ENCODE results near the gene UQCRC1.

Gene UQCRC1

DNA sequence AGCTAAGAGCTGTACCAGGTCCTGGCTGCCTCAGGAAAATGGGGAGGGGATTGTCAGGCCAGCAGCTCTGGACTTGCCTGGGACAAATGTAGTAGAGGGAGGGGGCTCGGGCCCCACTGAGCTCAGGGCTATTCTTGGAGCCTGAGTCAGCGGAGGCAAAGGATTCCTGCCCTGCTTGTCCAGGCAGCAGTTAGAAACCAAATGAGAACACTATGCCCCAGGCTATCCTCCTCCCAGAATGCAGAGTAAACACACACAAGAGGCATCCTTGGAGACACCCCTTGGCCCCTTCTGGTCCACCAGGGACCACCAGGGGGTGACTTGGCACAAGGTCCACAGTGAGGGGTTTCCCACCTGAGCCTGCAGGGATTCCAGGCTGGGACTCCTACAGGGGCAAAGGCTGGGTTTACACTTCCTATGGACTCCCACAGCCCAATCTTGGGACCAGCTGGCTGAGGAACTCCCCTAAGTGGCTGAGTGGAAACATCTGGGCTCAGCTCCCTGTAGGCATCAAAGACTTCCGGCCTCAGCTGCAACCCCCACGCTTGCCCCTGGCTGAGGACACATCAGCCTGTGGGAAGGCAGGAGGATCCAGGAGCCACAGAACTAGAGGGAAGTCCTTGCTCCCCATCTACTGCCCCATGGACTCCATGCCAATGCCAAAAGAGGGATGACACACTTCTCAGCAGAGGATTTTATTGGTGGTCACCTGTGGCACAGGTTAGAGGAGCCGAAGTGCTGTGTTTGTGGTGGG, 10.9 kb downstream of the UQCRC1 start (continued):
- TF ChIP-seq ZNF335 (tag by site-specific recombination; conservative IDR thresholded peaks at IDR 0.05) = peak; percentile 76
- no peak for TF ChIP-seq HOXD13 (CRISPR knock-in tag; IDR thresholded peaks at IDR 0.05; ENCODE audit: borderline replicate concordance)
- TF ChIP-seq, protein P1, sequence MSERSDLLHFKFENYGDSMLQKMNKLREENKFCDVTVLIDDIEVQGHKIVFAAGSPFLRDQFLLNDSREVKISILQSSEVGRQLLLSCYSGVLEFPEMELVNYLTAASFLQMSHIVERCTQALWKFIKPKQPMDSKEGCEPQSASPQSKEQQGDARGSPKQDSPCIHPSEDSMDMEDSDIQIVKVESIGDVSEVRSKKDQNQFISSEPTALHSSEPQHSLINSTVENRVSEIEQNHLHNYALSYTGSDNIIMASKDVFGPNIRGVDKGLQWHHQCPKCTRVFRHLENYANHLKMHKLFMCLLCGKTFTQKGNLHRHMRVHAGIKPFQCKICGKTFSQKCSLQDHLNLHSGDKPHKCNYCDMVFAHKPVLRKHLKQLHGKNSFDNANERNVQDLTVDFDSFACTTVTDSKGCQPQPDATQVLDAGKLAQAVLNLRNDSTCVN (tag by site-specific recombination; optimal IDR thresholded peaks at IDR 0.05) = no peak
- TF ChIP-seq ZNF610 (tag by site-specific recombination; IDR thresholded peaks at IDR 0.05; ENCODE audit: borderline replicate concordance) = no peak
- peak; percentile 36; the same call in 1 of the 2 replicates for TF ChIP-seq ZFP69B (tag by site-specific recombination; IDR thresholded peaks at IDR 0.05)
- TF ChIP-seq SP2 (tag by site-specific recombination; IDR thresholded peaks at IDR 0.05) = peak; percentile 40
- no peak for TF ChIP-seq ZNF214 (tag by site-specific recombination; IDR thresholded peaks at IDR 0.05; ENCODE audit: borderline replicate concordance)
- no peak for TF ChIP-seq GFI1B (tag by site-specific recombination; IDR thresholded peaks at IDR 0.05)
- TF ChIP-seq, protein P2, sequence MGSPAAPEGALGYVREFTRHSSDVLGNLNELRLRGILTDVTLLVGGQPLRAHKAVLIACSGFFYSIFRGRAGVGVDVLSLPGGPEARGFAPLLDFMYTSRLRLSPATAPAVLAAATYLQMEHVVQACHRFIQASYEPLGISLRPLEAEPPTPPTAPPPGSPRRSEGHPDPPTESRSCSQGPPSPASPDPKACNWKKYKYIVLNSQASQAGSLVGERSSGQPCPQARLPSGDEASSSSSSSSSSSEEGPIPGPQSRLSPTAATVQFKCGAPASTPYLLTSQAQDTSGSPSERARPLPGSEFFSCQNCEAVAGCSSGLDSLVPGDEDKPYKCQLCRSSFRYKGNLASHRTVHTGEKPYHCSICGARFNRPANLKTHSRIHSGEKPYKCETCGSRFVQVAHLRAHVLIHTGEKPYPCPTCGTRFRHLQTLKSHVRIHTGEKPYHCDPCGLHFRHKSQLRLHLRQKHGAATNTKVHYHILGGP (tag by site-specific recombination; IDR thresholded peaks at IDR 0.05) = no peak
- no peak for TF ChIP-seq ZNF133 (tag by site-specific recombination; IDR thresholded peaks at IDR 0.05)
- TF ChIP-seq, protein P3, sequence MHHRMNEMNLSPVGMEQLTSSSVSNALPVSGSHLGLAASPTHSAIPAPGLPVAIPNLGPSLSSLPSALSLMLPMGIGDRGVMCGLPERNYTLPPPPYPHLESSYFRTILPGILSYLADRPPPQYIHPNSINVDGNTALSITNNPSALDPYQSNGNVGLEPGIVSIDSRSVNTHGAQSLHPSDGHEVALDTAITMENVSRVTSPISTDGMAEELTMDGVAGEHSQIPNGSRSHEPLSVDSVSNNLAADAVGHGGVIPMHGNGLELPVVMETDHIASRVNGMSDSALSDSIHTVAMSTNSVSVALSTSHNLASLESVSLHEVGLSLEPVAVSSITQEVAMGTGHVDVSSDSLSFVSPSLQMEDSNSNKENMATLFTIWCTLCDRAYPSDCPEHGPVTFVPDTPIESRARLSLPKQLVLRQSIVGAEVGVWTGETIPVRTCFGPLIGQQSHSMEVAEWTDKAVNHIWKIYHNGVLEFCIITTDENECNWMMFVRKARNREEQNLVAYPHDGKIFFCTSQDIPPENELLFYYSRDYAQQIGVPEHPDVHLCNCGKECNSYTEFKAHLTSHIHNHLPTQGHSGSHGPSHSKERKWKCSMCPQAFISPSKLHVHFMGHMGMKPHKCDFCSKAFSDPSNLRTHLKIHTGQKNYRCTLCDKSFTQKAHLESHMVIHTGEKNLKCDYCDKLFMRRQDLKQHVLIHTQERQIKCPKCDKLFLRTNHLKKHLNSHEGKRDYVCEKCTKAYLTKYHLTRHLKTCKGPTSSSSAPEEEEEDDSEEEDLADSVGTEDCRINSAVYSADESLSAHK (tag by site-specific recombination; IDR thresholded peaks at IDR 0.05) = no peak
- TF ChIP-seq KLF9 (tag by site-specific recombination; IDR thresholded peaks at IDR 0.05; ENCODE audit: low read depth) = no peak
- TF ChIP-seq, protein P4, sequence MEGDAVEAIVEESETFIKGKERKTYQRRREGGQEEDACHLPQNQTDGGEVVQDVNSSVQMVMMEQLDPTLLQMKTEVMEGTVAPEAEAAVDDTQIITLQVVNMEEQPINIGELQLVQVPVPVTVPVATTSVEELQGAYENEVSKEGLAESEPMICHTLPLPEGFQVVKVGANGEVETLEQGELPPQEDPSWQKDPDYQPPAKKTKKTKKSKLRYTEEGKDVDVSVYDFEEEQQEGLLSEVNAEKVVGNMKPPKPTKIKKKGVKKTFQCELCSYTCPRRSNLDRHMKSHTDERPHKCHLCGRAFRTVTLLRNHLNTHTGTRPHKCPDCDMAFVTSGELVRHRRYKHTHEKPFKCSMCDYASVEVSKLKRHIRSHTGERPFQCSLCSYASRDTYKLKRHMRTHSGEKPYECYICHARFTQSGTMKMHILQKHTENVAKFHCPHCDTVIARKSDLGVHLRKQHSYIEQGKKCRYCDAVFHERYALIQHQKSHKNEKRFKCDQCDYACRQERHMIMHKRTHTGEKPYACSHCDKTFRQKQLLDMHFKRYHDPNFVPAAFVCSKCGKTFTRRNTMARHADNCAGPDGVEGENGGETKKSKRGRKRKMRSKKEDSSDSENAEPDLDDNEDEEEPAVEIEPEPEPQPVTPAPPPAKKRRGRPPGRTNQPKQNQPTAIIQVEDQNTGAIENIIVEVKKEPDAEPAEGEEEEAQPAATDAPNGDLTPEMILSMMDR (tag by site-specific recombination; IDR thresholded peaks at IDR 0.05) = no peak
- TF ChIP-seq, protein P5, sequence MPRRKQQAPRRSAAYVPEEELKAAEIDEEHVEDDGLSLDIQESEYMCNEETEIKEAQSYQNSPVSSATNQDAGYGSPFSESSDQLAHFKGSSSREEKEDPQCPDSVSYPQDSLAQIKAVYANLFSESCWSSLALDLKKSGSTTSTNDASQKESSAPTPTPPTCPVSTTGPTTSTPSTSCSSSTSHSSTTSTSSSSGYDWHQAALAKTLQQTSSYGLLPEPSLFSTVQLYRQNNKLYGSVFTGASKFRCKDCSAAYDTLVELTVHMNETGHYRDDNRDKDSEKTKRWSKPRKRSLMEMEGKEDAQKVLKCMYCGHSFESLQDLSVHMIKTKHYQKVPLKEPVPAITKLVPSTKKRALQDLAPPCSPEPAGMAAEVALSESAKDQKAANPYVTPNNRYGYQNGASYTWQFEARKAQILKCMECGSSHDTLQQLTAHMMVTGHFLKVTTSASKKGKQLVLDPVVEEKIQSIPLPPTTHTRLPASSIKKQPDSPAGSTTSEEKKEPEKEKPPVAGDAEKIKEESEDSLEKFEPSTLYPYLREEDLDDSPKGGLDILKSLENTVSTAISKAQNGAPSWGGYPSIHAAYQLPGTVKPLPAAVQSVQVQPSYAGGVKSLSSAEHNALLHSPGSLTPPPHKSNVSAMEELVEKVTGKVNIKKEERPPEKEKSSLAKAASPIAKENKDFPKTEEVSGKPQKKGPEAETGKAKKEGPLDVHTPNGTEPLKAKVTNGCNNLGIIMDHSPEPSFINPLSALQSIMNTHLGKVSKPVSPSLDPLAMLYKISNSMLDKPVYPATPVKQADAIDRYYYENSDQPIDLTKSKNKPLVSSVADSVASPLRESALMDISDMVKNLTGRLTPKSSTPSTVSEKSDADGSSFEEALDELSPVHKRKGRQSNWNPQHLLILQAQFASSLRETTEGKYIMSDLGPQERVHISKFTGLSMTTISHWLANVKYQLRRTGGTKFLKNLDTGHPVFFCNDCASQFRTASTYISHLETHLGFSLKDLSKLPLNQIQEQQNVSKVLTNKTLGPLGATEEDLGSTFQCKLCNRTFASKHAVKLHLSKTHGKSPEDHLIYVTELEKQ (tag by site-specific recombination; IDR thresholded peaks at IDR 0.05; ENCODE audit: borderline replicate concordance) = no peak
- TF ChIP-seq FEZF1 (tag by site-specific recombination; IDR thresholded peaks at IDR 0.05) = peak; percentile 46; the same call in 1 of the 2 replicates
- TF ChIP-seq, protein P6, sequence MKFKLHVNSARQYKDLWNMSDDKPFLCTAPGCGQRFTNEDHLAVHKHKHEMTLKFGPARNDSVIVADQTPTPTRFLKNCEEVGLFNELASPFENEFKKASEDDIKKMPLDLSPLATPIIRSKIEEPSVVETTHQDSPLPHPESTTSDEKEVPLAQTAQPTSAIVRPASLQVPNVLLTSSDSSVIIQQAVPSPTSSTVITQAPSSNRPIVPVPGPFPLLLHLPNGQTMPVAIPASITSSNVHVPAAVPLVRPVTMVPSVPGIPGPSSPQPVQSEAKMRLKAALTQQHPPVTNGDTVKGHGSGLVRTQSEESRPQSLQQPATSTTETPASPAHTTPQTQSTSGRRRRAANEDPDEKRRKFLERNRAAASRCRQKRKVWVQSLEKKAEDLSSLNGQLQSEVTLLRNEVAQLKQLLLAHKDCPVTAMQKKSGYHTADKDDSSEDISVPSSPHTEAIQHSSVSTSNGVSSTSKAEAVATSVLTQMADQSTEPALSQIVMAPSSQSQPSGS (tag by site-specific recombination; IDR thresholded peaks at IDR 0.05; ENCODE audit: low read depth) = no peak
- TF ChIP-seq GLIS1 (tag by site-specific recombination; IDR thresholded peaks at IDR 0.05) = peak; percentile 98
- TF ChIP-seq, protein P7, sequence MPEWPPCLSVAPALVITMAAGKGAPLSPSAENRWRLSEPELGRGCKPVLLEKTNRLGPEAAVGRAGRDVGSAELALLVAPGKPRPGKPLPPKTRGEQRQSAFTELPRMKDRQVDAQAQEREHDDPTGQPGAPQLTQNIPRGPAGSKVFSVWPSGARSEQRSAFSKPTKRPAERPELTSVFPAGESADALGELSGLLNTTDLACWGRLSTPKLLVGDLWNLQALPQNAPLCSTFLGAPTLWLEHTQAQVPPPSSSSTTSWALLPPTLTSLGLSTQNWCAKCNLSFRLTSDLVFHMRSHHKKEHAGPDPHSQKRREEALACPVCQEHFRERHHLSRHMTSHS (tag by site-specific recombination; IDR thresholded peaks at IDR 0.05) = no peak
- no peak for TF ChIP-seq ZNF76 (tag by site-specific recombination; IDR thresholded peaks at IDR 0.05; ENCODE audit: borderline replicate concordance, low read depth)
- peak; percentile 68 for TF ChIP-seq ZEB2 (tag by site-specific recombination; IDR thresholded peaks at IDR 0.05)
- no peak for TF ChIP-seq ZNF658 (tag by site-specific recombination; IDR thresholded peaks at IDR 0.05)
- TF ChIP-seq ZNF629 (tag by site-specific recombination; IDR thresholded peaks at IDR 0.05) = peak; percentile 61
- no peak for TF ChIP-seq ZNF747 (tag by site-specific recombination; IDR thresholded peaks at IDR 0.05)
- TF ChIP-seq ZNF366 (tag by site-specific recombination; conservative IDR thresholded peaks at IDR 0.05) = peak; percentile 67
- TF ChIP-seq, protein P8, sequence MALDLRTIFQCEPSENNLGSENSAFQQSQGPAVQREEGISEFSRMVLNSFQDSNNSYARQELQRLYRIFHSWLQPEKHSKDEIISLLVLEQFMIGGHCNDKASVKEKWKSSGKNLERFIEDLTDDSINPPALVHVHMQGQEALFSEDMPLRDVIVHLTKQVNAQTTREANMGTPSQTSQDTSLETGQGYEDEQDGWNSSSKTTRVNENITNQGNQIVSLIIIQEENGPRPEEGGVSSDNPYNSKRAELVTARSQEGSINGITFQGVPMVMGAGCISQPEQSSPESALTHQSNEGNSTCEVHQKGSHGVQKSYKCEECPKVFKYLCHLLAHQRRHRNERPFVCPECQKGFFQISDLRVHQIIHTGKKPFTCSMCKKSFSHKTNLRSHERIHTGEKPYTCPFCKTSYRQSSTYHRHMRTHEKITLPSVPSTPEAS (tag by site-specific recombination; IDR thresholded peaks at IDR 0.05) = no peak
